CD4-positive, alpha-beta T cell treated with Interferon alpha-2 for 1 hour (primary cell): ENCODE results near the gene STAT2.
A peak's percentile ranks its signal among the peaks of the same experiment; 100 is the strongest.
"Not testable (repeated sequence)": the region's sequence is repeated elsewhere in the genome, so short reads cannot be mapped to it uniquely, and the experiment has no call there.

Source experiments
- DNase-seq, 2 donors: peaks; one replicate each; pipeline ENCODE4 v3.0.0-alpha.2; 2020 to 2022

STAT2 gene

DNA sequence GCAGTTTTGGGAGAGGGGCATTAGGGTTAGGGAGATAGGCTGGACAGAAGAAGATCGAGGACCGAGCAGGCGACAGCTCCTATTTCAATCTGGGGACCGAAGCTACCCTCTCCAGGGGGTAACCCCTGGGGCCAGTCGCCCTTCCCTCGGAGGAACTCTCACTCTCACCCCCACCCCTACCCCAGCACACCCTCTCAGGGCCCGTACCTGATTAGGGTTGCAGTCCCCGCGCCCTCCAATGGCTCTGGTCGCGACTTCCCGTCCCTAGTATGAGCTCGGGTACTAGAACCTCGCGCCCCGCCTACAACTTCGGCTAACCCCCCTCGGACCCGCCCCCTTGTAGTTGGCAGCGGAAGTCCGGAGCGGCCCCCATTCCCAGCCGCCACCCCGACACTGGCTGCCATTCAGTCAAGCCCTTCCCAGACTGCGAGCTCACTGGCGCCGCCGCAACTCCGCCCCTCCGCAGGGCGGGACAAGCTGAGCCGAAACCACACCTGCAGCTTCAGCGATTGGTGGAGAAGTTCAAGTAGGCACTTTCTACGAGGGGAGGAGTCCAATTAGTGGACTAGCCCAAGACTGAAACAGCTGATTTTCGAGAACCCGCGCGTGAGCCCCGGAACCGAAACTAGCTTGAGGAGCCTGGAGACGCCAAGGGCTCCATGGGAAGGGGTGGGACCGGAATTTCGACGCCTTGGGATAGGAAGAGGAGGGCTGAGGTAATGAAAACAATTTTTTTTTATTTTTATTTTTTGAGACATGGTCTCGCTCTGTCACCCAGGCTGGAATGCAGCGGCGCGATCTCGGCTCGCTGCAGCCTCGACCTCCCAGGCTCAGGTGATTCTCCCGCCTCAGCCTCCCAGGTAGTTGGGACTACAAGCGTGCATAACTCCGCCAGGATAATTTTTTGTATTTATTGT, at the start of gene STAT2:
STAT2 (minus strand) TSS at position 257 of the 917 bp plus-strand sequence. CDS start 3,536 bp downstream, outside the sequence.
- DNase-seq: peak; percentile 100

GRCh38 chr12:56408799-56409417, 49.0 kb upstream of the STAT2 start:
- no peak for DNase-seq

DNA sequence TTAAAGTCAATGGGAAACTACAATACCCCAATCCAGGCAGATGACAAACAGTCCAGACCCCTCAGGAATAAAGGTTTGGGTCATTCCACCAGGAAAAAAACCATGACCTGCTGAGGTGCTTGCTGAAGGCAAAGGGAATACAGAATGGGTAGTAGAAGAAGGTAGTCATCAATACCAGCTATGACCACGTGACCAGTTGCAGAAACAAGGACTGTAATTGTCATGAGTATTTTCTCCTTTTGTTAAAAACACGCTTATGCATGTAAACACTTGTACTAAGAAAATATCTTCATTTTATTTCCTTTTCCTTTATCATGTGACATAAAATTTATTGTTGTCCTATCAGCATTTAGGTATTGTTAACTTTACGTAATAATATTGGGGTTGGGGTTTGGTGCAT, 44.3 kb upstream of the STAT2 start:
- DNase-seq: not testable (repeated sequence)

DNA sequence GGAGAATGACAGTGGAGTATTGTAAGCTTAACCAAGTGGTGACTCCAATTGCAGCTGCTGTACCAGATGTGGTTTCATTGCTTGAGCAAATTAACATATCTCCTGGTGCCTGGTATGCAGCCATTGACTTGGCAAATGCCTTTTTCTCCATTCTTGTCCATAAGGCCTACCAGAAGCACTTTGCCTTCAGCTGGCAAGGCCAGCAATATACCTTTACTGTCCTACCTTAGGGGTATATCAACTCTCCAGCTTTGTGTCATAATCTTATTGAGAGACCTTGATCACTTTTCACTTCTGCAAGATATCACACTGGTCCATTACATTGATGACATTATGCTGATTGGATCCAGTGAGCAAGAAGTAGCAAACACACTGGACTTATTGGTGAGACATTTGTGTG, 41.7 kb upstream of the STAT2 start:
- not testable (repeated sequence) for DNase-seq

GRCh38 chr12:56401125-56401524, 41.2 kb upstream of the STAT2 start:
- DNase-seq: not testable (repeated sequence)

DNA sequence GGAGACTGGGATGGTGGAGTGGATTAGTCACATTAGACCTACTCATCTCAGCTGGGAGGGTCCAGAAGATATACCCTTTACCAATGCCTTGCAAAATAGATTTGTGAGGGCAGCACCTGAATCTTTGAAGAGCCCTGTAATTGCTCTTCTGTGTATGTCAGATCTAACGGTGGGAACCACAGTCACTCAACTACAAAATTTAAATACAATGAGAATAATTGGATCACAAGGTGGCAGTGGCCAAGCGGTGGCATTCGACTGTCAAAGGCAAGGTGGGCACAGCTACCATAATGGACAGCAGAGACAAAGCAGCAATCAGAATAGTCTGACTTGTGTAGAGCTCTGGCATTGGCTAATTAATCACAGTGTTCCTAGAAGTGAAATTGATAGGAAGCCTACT, 39.6 kb upstream of the STAT2 start:
- not testable (repeated sequence) for DNase-seq

DNA sequence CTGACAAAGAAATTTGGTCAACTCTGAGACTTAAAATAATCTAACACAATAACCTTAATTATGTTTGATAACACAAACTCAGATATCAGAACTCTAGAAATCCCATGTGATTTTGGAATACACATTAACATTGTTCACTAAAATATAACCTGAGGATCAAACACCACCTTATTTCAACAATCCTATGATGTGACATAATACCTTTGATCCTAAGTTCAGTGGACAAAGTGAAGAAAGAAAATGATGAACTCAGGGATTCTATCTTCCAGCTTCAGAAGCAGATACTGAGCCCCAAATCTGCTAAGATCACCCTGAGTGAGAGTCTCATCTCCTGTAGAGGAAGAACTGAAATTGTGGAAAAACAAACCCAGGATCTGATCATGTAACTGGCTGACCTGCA, 38.4 kb upstream of the STAT2 start:
- no peak for DNase-seq

- DNase-seq: no peak
These were observed 32.4 kb upstream of the STAT2 start for GRCh38 chr12:56392331-56392730.

- no peak for DNase-seq
These were observed 31.8 kb upstream of the STAT2 start for GRCh38 chr12:56391721-56392120.

GRCh38 chr12:56389412-56389811, 29.5 kb upstream of the STAT2 start:
- DNase-seq: no peak

GRCh38 chr12:56387152-56387736, 27.3 kb upstream of the STAT2 start:
- no peak for DNase-seq

DNA sequence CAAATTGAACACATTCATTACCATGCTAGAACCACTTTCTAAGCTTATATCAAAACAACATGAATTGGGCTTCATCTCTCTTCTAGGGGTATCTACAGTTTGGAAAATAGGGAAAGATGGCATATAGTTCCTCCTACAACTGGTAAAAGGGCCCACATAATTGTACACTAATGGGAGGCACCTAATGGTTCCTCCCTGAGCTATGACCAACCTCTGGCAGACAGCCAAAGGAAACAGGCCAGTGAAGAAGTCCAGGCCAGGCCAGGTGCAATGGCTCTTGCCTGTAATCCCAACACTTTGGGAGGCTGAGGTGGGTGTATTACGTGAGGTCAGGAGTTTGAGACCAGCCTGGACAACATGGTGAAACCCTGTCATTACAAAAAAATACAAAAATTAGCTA, 26.0 kb upstream of the STAT2 start:
- no peak for DNase-seq

DNA sequence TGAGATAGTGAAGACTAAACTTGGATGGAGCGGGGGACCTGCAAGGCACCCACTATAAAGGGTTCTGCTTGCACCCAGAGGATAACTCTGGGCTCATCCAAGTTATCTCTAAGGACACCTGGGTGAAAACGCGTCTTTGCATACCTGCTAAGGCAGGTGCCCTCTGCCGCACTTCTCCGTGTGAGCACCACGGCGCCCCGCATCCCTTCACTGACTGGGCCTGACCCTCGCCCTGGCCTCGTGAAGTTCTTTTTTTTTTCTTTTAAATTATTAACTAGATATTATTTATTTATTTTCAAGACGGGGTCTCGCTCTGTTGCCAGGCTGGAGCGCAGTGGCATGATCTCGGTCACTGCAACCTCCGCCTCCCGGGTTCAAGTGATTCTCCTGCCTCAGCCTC, 22.7 kb upstream of the STAT2 start:
- DNase-seq: no peak

- no peak for DNase-seq
These were observed 18.0 kb upstream of the STAT2 start for GRCh38 chr12:56377989-56378316.

DNA sequence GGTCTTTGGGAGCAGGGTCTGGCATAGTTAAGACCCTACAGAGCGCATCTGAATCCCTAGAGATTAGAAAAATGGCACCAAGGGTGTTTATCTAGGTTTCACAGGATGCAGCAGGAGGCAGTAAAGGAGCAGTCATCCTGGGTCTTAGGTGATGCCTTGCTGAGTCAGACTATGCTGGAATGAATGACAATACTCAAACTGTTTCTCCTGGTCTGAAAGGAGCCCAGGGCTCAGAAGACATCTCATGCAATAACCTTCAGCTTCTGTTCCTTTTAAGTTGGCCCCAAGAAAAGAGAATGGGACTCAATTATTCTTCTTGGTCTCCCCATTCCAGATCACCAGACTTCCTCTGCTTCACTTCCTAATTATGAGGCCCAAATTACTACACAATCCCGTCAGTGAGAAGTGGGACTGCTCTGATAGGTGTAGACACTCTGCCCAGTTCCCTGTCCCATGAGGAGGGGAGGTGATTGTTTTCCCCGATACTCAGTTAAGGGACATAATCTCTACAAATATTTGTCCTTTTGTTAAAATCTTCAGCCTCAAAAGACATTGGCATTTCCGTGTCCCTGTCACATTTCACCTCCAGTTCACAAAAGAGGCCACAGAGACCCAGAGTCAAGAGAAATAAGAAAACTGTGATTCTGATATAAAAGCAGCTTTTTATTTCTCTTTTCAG, 17.5 kb upstream of the STAT2 start:
- no peak for DNase-seq

GRCh38 chr12:56375598-56376434, 15.9 kb upstream of the STAT2 start:
- peak in 1 of 2 donors; percentile 57 for DNase-seq

- no peak for DNase-seq
These were observed 15.1 kb upstream of the STAT2 start for GRCh38 chr12:56374726-56375597.

DNA sequence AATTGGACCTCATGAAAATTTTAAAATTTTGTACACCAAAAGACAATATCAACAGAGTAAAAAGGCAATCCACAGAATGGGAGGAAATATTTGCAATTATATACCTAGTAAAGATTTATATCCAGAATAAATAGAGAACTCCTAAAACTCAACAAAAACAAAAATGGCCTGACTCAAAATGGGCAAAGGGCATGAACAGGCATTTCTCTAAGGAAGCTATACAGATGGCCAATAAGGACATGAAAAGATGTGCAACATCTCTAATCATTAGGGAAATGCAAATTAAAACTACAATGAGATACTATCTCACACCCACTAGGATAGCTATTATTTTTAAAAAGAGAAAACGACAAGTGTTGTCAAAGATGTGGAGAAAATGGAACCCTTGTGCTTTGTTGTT, 13.6 kb upstream of the STAT2 start:
- no peak for DNase-seq

DNA sequence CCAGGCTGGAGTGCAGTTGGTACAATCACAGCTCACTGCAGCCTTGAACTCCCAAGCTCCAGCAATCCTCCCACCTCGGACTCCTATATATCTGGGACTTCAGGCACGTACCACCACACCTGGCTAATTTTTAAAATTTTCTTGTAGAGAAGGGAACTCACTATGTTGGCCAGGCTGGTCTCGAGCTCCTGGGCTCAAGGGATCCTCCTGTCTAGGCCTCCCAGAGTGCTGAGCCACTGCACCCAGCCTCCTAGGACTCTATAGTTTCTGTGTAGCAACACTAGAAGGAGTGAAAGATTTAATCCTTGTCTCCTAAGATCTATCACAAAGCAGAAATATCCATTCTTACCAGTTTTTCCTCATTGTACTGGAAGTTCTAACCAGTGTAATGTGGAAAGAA, 7.0 kb upstream of the STAT2 start:
- no peak for DNase-seq

DNA sequence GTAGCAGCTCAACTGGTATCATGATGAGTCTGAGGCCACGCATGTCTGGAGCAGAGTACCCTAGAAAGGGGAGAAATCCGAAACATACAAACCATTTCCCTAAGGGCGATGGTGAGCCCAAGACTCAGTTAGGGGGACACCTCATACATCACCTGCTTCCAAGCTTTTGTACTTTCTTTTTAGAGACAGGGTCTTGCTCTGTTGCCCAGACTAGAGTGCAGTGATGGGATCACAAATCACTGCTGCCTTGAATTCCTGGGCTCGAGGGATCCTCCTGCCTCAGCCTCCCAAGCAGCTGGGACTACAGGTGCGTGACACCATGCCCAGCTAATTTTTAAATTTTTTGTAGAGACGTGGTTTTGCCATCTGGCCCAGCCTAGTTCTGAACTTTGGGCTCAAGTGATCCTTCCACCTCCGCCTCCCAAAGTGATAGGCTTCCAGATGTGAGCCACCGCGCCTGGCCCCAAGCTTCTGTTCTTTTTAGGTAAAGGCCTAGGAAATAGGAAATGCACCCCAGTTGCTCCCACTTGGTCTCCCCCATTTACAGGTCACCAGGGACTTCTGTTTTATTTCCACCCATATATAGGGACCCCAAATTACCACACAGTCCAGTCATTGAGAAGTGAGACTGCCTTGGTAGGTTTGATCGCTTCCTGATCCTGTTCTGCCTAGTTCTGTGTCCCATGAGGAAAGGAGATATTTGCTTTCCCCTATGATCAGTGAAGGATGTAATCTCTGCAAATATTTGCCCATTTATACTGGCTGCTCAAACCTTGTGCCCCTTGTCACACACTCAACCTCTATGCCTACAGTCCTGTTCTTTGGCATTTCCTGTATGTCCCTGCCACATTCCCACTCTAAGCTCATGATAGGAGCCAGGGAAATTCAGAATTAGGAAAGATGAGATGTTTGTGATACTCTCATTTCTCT, 2.5 kb upstream of the STAT2 start, which contains the start of gene APOF:
APOF (minus strand) TSS at position 728 of the 930 bp plus-strand sequence; CDS start at position 616, 112 bp downstream.
- no peak for DNase-seq
